ELR (cell line): ENCODE data around the gene SLC25A53.
"Not testable (repeated sequence)": the region's sequence is repeated elsewhere in the genome, so short reads cannot be mapped to it uniquely, and the experiment has no call there.

Source experiments
- DNase-seq: peaks from one replicate; pipeline ENCODE4 v3.0.0-alpha.2; 2015; ENCODE audit warnings: low read depth

Gene SLC25A53

DNA sequence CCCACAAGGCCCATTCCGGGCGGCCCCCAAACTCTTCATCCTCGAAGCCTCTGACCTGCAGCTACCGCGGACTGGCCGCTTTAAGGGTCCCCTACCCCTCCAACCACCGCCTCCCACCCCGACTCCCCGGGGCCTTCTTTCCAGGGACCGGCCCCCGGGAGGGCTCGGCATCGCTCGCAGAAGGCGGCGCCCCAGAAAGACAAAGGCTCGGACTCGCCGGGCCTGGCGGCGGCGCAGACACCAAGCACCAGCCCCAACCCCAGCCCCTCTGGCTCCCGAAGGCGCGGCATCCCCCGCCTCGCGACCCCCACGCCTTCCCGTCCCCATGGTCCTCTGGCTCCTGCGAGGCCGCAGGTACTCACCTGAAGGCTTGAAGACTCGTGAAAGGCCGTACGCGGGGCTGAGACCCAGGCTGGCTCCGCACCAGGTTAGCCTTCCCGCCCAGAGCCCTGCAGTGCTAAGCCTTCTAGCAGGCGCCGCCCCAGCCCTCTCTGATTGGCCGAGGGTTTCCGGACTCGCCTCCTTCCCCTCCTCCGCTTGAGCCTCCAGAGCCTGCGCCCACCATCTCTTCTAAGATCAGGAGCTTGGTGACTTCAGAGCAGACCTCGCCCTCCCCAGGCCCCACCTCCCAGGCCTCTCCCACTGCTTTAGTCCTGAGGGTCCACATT is 80.9 kb downstream of the SLC25A53 start, which contains the start of gene TMSB15C:
Gene TMSB15C (minus strand): TSS at position 459 of the 668 bp plus-strand sequence.
- not testable (repeated sequence) for DNase-seq

DNA sequence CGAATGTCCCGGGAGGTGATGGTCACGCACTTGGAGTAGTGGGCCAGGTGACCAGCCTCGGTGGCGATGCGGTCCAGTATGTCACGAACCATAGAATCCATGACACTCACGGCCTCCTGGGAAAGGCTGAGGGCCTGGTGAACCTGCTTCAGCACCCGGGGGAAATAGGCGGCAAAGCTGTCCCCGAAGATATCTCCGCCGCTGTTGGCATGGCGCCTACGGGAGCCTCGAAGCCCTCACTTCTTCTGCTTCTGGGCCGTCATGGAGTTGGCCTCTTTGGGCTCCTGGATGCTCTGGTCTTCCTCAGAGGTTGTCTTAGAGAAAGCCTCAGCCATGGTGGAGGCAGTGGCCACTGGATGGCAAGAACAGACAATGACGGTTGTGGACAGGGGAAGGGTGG is 94.2 kb downstream of the SLC25A53 start:
- DNase-seq: not testable (repeated sequence)

GRCh38 chrX:104054956-104055355 is 101.9 kb downstream of the SLC25A53 start:
- not testable (repeated sequence) for DNase-seq
